Endothelial cell of umbilical vein (primary cell): Measurements from ENCODE around the gene DHX36. TPM values are rescaled to one million over a fixed set of nuclear protein-coding genes. Genes with fewer than 3 reads are reported as not detected.

Experiments
- BruUV-seq: library from RNA; stranded (reverse); fragments of 400-500 nt; replicated peaks from 2 replicates; lab custom pipeline; 2021; lab: Mats Ljungman, UMichigan
- CTCF ChIA-PET: fragments of 300-600, 350-600 bp; sonication (Branson Sonifier 250); formaldehyde crosslinking; loops from one replicate; lab custom pipeline; 2021; ENCODE audit warnings: antibody characterized with exemption, inconsistent platforms; lab: Charles Lee
- POLR2A ChIA-PET: fragments of 300-600, 350-600 bp; sonication (Branson Sonifier 250); formaldehyde crosslinking; loops from one replicate; lab custom pipeline; 2021; ENCODE audit warnings: antibody characterized with exemption, inconsistent platforms; lab: Charles Lee
- DNase-seq: peaks from one replicate; pipeline ENCODE4 v3.0.0-alpha.2; 2011; ENCODE audit warnings: low read depth, low spot score
- FAIRE-seq: peaks from 2 replicates; lab custom pipeline; 2011; peaks lifted over from hg19 to GRCh38; lab: Jason Lieb, UNC
- H2AFZ ChIP-seq: 2 replicates; pipeline ENCODE4 v1.6.0; 2012; ENCODE audit warnings: low read depth, low read length, control low read depth, inconsistent platforms
- H3K27ac ChIP-seq: 2 replicates; pipeline ENCODE4 v1.5.1; 2011; ENCODE audit warnings: low read depth, mild to moderate bottlenecking, control low read depth, low read length, moderate library complexity; ENCODE audit not compliant: insufficient read depth
- H3K27me3 ChIP-seq, 2 experiments: 2 replicates each; pipeline versions ENCODE4 v1.6.0 to v1.6.1; 2011; ENCODE audit warnings: low read length in 2 of 2, mixed read lengths in 1 of 2; ENCODE audit not compliant: control insufficient read depth in 2 of 2, insufficient read depth in 2 of 2
- H3K36me3 ChIP-seq, 2 experiments: 2 replicates in 1 of 2; 3 replicates in 1 of 2; pipeline ENCODE4 v1.5.1; 2011; ENCODE audit warnings: low read length in 2 of 2, mild to moderate bottlenecking in 1 of 2, moderate library complexity in 1 of 2; ENCODE audit not compliant: control insufficient read depth in 2 of 2, insufficient read depth in 2 of 2; ENCODE audit errors: extremely low read depth in 1 of 2
- H3K4me1 ChIP-seq: 3 replicates; pipeline ENCODE4 v1.5.1; 2011; ENCODE audit warnings: mild to moderate bottlenecking, low read length; ENCODE audit not compliant: control insufficient read depth, insufficient read depth; ENCODE audit errors: extremely low read depth
- H3K4me2 ChIP-seq: 2 replicates; pipeline ENCODE4 v1.6.1; 2011; ENCODE audit warnings: low read length, control low read depth, mixed read lengths; ENCODE audit not compliant: insufficient read depth
- H3K4me3 ChIP-seq, 3 experiments: fragments of 200-600 bp in 1 of 3; sonication (generic), shearing (Covaris generic) in 1 of 3; replicated peaks in 1 of 3; 2 replicates each; pipeline ENCODE4 v1.5.1; 2011 to 2016; ENCODE audit warnings: control low read depth in 3 of 3, low read length in 3 of 3, mild to moderate bottlenecking in 2 of 3, inconsistent platforms in 1 of 3, low read depth in 1 of 3, moderate library complexity in 1 of 3; ENCODE audit not compliant: insufficient read depth in 1 of 3
- H3K79me2 ChIP-seq: 2 replicates; pipeline ENCODE4 v1.6.0; 2012; ENCODE audit warnings: low read length, inconsistent platforms; ENCODE audit not compliant: control insufficient read depth, insufficient read depth
- H3K9ac ChIP-seq: replicated peaks from 2 replicates; pipeline ENCODE3; 2011; ENCODE audit warnings: low read length, control low read depth; ENCODE audit not compliant: insufficient read depth; ENCODE audit errors: extremely low read depth
- H3K9me1 ChIP-seq: replicated peaks from 3 replicates; pipeline ENCODE4 v1.6.0; 2011; ENCODE audit warnings: mild to moderate bottlenecking, low read length; ENCODE audit not compliant: control insufficient read depth, insufficient read depth; ENCODE audit errors: extremely low read depth
- H3K9me3 ChIP-seq: replicated peaks from 2 replicates; pipeline ENCODE4 v1.5.1; 2012; ENCODE audit warnings: low read length, inconsistent platforms; ENCODE audit not compliant: control insufficient read depth, insufficient read depth
- H4K20me1 ChIP-seq: replicated peaks from 2 replicates; pipeline ENCODE3; 2011; ENCODE audit warnings: mild to moderate bottlenecking, low read length; ENCODE audit not compliant: control insufficient read depth, insufficient read depth; ENCODE audit errors: extremely low read depth
- EZH2 ChIP-seq: IDR thresholded peaks from 2 replicates; pipeline ENCODE4 v1.6.1; 2012; ENCODE audit warnings: borderline replicate concordance, low read depth, mild to moderate bottlenecking, moderate library complexity, low read length, inconsistent platforms; ENCODE audit not compliant: severe bottlenecking
- FOS ChIP-seq: IDR thresholded peaks from 2 replicates; pipeline ENCODE4 v1.6.1; 2011; ENCODE audit warnings: mild to moderate bottlenecking, low read length, moderate library complexity, borderline replicate concordance; ENCODE audit not compliant: insufficient read depth
- GATA2 ChIP-seq: IDR thresholded peaks from 2 replicates; pipeline ENCODE4 v1.7.0; 2011; ENCODE audit warnings: low read depth, mild to moderate bottlenecking, moderate library complexity, mixed read lengths, low read length; ENCODE audit not compliant: insufficient read length, insufficient read depth
- JUN ChIP-seq: IDR thresholded peaks from 2 replicates; pipeline ENCODE4 v1.6.1; 2011; ENCODE audit warnings: borderline replicate concordance, low read depth; ENCODE audit not compliant: insufficient read length, insufficient read depth
- MYC ChIP-seq: IDR thresholded peaks from one replicate; pipeline ENCODE4 v1.6.1; 2011; ENCODE audit warnings: mild to moderate bottlenecking, low read depth, low read length
- POLR2A ChIP-seq: IDR thresholded peaks from 2 replicates; pipeline ENCODE4 v1.6.1; 2012; ENCODE audit warnings: low read depth, mild to moderate bottlenecking, control low read depth, low read length
- POLR2AphosphoS5 ChIP-seq: IDR thresholded peaks from 2 replicates; pipeline ENCODE4 v1.6.1; 2012; ENCODE audit warnings: low read depth, mild to moderate bottlenecking, control low read depth, low read length, moderate library complexity; ENCODE audit not compliant: insufficient read depth
- dilution Hi-C: fragments of 300-500 bp; cut with MboI; formaldehyde crosslinking; loops from one replicate; pipeline ENCODE4 v1.15.0; 2019; ENCODE audit warnings: low sequenced_read_pairs; ENCODE audit not compliant: extremely low pct_ligation_motif_present
- intact Hi-C: fragments of 100-400 bp; cut with micrococcal nuclease; formaldehyde crosslinking; loops from one replicate; pipeline ENCODE4 v1.10.0; 2022
- polyA plus RNA-seq, 4 experiments: library from polyadenylated mRNA; depleted of rRNA in 3 of 4; stranded (reverse) in 3 of 4; unstranded in 1 of 4; fragments of >200 nt; gene quantifications; 2 replicates each; pipeline versions ENCODE4 v1.2.1 to v1.2.3, GENCODE V29; 2011 to 2012; ENCODE audit warnings: missing spikeins in 1 of 4
- total RNA-seq: library from RNA; stranded (reverse); gene quantifications from 2 replicates; pipeline ENCODE4 v1.2.3, GENCODE V29; 2021
- TF ChIP-seq, protein P1 (sequence below): IDR thresholded peaks from 2 replicates; pipeline ENCODE4 v1.6.1; 2011; ENCODE audit not compliant: insufficient read depth, insufficient read length
- TF ChIP-seq, protein P2 (sequence below), 2 donors: IDR thresholded peaks; 1 replicate in 1 of 2; 2 replicates in 1 of 2; pipeline ENCODE4 v1.5.1; 2011; ENCODE audit warnings: low read length in 2 of 2, mild to moderate bottlenecking in 2 of 2, moderate library complexity in 2 of 2, control low read depth in 1 of 2, inconsistent platforms in 1 of 2, low read depth in 1 of 2; ENCODE audit not compliant: insufficient read depth in 1 of 2; ENCODE audit errors: extremely low read depth in 1 of 2

Gene DHX36
- total and polyA plus RNA-seq, 2 donors (not counting 3 experiments of a cell fraction or from before 2014, with no cell fraction given), result 19.6 to 52.7 TPM

- H4K20me1 ChIP-seq, result no peaks in the 10 kb centered on the region
- no peaks in the 10 kb centered on the region for H3K79me2 ChIP-seq
- H3K9ac ChIP-seq, result no peak overlapping the region
- FAIRE-seq, result no peak
- no peak overlapping the region for H2AFZ ChIP-seq
- POLR2A ChIA-PET, result no interaction called here
- intact Hi-C loops (no loop called here), dilution Hi-C loops (no loop called here)
- no peak overlapping the region for H3K4me2 ChIP-seq
- BruUV-seq, result no TSS peak
- CTCF ChIA-PET, result no interaction called here
- H3K27ac ChIP-seq, result no peak overlapping the region
- no peaks in the 10 kb centered on the region for H3K27me3 ChIP-seq
- H3K9me3 ChIP-seq, result no peaks in the 10 kb centered on the region
- H3K36me3 ChIP-seq, result no peaks in the 10 kb centered on the region
- no peaks in the 10 kb centered on the region for H3K9me1 ChIP-seq
- H3K4me1 ChIP-seq, result no peaks in the 10 kb centered on the region
- no peak for DNase-seq
- TF ChIP-seq GATA2 (no peak), JUN (no peak), EZH2 (no peak), POLR2AphosphoS5 (no peak), FOS (no peak), MYC (no peak), POLR2A (no peak)
- TF ChIP-seq, protein P1, sequence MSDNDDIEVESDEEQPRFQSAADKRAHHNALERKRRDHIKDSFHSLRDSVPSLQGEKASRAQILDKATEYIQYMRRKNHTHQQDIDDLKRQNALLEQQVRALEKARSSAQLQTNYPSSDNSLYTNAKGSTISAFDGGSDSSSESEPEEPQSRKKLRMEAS, result no peak
- TF ChIP-seq, protein P2, sequence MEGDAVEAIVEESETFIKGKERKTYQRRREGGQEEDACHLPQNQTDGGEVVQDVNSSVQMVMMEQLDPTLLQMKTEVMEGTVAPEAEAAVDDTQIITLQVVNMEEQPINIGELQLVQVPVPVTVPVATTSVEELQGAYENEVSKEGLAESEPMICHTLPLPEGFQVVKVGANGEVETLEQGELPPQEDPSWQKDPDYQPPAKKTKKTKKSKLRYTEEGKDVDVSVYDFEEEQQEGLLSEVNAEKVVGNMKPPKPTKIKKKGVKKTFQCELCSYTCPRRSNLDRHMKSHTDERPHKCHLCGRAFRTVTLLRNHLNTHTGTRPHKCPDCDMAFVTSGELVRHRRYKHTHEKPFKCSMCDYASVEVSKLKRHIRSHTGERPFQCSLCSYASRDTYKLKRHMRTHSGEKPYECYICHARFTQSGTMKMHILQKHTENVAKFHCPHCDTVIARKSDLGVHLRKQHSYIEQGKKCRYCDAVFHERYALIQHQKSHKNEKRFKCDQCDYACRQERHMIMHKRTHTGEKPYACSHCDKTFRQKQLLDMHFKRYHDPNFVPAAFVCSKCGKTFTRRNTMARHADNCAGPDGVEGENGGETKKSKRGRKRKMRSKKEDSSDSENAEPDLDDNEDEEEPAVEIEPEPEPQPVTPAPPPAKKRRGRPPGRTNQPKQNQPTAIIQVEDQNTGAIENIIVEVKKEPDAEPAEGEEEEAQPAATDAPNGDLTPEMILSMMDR (IDR thresholded peaks at IDR 0.05; ENCODE audit: extremely low read depth in 1 of 2, insufficient read depth in 1 of 2, low read depth in 1 of 2, low read length in 2 of 2), result no peak
- H3K4me3 ChIP-seq, result no peak overlapping the region
Measured at GRCh38 chr3:154361099-154361498, 36.8 kb upstream of the DHX36 start.
